Measurements from ENCODE around the gene ANKRD33B. TPM values are rescaled to one million over a fixed set of nuclear protein-coding genes. Genes with fewer than 3 reads are reported as not detected.

The ANKRD33B gene
- total and polyA plus RNA-seq, 9 of the 15 experiments (the other 6 are each of a cell fraction or from before 2014, with no cell fraction given) = 0.10 to 1.7 (median 0.40) TPM

DNA sequence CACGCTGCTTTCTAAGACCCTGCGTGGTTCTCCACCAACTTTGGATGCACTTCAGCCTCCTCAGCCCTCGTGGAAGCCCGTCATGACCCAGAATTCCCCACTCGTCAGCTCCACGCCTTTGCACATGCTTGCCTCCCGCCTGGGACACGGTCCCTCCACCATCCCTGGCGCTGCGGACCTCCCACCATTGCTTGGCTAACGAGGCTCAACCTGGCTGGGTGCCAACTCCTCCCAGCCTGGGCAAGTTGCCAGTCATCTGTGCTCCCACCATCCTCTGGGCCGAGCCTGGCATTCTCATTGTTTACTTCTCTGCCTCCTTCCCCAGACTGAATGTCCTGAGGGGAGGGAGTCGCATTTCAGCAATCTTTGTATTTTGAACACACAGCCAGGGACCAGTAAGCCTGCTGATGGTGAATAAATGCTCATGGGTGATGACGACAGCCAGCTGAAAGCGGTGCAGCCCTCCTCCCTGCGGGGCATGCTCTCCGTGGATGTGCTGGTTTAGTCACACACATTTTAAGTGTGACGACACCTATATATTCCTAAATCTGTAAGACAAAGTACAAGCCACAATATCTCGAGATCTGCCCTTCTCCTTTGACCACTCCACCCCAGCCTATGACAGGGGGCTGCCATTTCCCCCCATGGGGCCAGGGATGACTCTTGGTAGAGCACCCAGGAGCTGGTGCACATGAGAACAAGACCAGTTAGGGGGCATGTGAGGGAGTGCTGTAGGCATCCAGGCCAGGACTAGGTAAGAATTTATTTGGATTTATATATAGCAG, 37.6 kb downstream of the ANKRD33B start (continued):
- TF ChIP-seq ZNF79 (CRISPR knock-in tag; IDR thresholded peaks at IDR 0.05; ENCODE audit: low read depth) = no peak
- TF ChIP-seq, protein P1, sequence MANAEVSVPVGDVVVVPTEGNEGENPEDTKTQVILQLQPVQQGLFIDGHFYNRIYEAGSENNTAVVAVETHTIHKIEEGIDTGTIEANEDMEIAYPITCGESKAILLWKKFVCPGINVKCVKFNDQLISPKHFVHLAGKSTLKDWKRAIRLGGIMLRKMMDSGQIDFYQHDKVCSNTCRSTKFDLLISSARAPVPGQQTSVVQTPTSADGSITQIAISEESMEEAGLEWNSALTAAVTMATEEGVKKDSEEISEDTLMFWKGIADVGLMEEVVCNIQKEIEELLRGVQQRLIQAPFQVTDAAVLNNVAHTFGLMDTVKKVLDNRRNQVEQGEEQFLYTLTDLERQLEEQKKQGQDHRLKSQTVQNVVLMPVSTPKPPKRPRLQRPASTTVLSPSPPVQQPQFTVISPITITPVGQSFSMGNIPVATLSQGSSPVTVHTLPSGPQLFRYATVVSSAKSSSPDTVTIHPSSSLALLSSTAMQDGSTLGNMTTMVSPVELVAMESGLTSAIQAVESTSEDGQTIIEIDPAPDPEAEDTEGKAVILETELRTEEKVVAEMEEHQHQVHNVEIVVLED (CRISPR knock-in tag; IDR thresholded peaks at IDR 0.05) = 0 out of 2 replicates have a peak, but pooled peaks have one; percentile 8
- no peak for TF ChIP-seq SIN3A (IDR thresholded peaks at IDR 0.05; ENCODE audit: borderline replicate concordance in 2 of 2, control insufficient read depth in 1 of 2, low read depth in 2 of 2, low read length in 2 of 2)
- no peak for TF ChIP-seq SUPT5H (IDR thresholded peaks at IDR 0.05)
- TF ChIP-seq SOX6 (IDR thresholded peaks at IDR 0.05) = peak; percentile 66
- TF ChIP-seq CREM (IDR thresholded peaks at IDR 0.05; ENCODE audit: low read depth) = peak; percentile 5; the same call in 1 of the 2 replicates
- no peak for TF ChIP-seq E2F3 (CRISPR knock-in tag; IDR thresholded peaks at IDR 0.05)
- TF ChIP-seq ZBTB1 (CRISPR knock-in tag; IDR thresholded peaks at IDR 0.05; ENCODE audit: borderline replicate concordance, low read depth) = no peak; the same call in 1 of the 2 replicates
- TF ChIP-seq ZNF143 (CRISPR knock-in tag; IDR thresholded peaks at IDR 0.05) = peak; percentile 60; the same call in 1 of the 2 replicates
- TF ChIP-seq, protein P2, sequence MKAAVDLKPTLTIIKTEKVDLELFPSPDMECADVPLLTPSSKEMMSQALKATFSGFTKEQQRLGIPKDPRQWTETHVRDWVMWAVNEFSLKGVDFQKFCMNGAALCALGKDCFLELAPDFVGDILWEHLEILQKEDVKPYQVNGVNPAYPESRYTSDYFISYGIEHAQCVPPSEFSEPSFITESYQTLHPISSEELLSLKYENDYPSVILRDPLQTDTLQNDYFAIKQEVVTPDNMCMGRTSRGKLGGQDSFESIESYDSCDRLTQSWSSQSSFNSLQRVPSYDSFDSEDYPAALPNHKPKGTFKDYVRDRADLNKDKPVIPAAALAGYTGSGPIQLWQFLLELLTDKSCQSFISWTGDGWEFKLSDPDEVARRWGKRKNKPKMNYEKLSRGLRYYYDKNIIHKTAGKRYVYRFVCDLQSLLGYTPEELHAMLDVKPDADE (conservative IDR thresholded peaks at IDR 0.05; ENCODE audit: control insufficient read depth, low read depth, low read length) = no peak
- TF ChIP-seq PML (IDR thresholded peaks at IDR 0.05; ENCODE audit: low read length) = no peak
- TF ChIP-seq ZNF175 (CRISPR knock-in tag; IDR thresholded peaks at IDR 0.05; ENCODE audit: low read depth) = peak; percentile 77; the same call in 1 of the 2 replicates
- TF ChIP-seq SNRNP70 (optimal IDR thresholded peaks at IDR 0.05; ENCODE audit: low read depth, low read length) = peak; percentile 53
- peak; percentile 10; the same call in 1 of the 2 replicates for TF ChIP-seq SMARCA4 (IDR thresholded peaks at IDR 0.05)
- TF ChIP-seq MAFG (tag; conservative IDR thresholded peaks at IDR 0.05) = 0 out of 2 replicates have a peak, but pooled peaks have one; percentile 10
- peak; percentile 4 for TF ChIP-seq SAP30 (IDR thresholded peaks at IDR 0.05; ENCODE audit: borderline replicate concordance, insufficient read depth, low read depth, low read length, poor library complexity, severe bottlenecking)
- TF ChIP-seq PRPF4 (IDR thresholded peaks at IDR 0.05; ENCODE audit: insufficient read depth, low read depth, low read length, poor library complexity, severe bottlenecking) = no peak
- peak; percentile 34 for TF ChIP-seq BHLHE40 (IDR thresholded peaks at IDR 0.05; ENCODE audit: low read length)
- TF ChIP-seq, protein P3, sequence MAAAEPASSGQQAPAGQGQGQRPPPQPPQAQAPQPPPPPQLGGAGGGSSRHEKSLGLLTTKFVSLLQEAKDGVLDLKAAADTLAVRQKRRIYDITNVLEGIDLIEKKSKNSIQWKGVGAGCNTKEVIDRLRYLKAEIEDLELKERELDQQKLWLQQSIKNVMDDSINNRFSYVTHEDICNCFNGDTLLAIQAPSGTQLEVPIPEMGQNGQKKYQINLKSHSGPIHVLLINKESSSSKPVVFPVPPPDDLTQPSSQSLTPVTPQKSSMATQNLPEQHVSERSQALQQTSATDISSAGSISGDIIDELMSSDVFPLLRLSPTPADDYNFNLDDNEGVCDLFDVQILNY (CRISPR knock-in tag; IDR thresholded peaks at IDR 0.05) = no peak
- TF ChIP-seq, protein P4, sequence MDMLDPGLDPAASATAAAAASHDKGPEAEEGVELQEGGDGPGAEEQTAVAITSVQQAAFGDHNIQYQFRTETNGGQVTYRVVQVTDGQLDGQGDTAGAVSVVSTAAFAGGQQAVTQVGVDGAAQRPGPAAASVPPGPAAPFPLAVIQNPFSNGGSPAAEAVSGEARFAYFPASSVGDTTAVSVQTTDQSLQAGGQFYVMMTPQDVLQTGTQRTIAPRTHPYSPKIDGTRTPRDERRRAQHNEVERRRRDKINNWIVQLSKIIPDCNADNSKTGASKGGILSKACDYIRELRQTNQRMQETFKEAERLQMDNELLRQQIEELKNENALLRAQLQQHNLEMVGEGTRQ (CRISPR knock-in tag; IDR thresholded peaks at IDR 0.05) = no peak
- TF ChIP-seq, protein P5, sequence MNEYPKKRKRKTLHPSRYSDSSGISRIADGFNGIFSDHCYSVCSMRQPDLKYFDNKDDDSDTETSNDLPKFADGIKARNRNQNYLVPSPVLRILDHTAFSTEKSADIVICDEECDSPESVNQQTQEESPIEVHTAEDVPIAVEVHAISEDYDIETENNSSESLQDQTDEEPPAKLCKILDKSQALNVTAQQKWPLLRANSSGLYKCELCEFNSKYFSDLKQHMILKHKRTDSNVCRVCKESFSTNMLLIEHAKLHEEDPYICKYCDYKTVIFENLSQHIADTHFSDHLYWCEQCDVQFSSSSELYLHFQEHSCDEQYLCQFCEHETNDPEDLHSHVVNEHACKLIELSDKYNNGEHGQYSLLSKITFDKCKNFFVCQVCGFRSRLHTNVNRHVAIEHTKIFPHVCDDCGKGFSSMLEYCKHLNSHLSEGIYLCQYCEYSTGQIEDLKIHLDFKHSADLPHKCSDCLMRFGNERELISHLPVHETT (CRISPR knock-in tag; conservative IDR thresholded peaks at IDR 0.05 in 1 of 2, IDR thresholded peaks at IDR 0.05 in 1 of 2) = 0 out of 4 replicates have a peak, but pooled peaks of 1 of the 2 experiments have one; percentile 48

Measured in K562 (cell line).